Dermis microvascular lymphatic vessel endothelial cell (primary cell): Measurements from ENCODE around the gene CEMIP2. TPM values are rescaled to one million over a fixed set of nuclear protein-coding genes. Genes with fewer than 3 reads are reported as not detected.
"Not testable (repeated sequence)": the region's sequence is repeated elsewhere in the genome, so short reads cannot be mapped to it uniquely, and the experiment has no call there.

Experiments used
- DNase-seq, 2 donors: peaks; one replicate each; pipeline versions ENCODE4 v3.0.0 to v3.0.0-alpha.2; 2010; ENCODE audit warnings: low read depth in 2 of 2
- total RNA-seq: library from RNA; depleted of rRNA; stranded (reverse); fragments of >200 nt; gene quantifications from 2 replicates; pipeline ENCODE4 v1.2.1, GENCODE V29; 2014

Gene CEMIP2
- total RNA-seq, 1 donor from 2014 or later = 258 TPM

GRCh38 chr9:71680189-71680980, 87.9 kb downstream of the CEMIP2 start:
- peak in 1 of 2 donors; percentile 59 for DNase-seq

DNA sequence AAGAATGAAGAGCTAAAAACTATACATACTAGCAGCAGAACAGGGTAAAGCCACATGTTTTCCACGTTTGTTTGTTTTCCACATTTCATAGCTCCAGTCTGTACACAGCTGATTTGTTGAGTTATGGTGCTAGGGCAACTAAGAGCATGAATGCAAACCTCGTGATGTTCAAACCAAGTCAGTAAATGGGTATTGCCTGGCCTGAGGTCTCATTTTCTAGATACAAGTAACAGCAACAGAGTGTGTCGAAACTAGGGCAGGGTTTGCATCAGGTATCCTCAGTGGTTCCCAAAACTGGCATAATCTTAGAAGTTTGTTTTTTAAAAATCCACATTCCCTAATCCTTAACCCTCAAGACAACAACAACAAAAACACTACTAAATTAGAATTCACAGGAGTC, 89.3 kb downstream of the CEMIP2 start:
- no peak for DNase-seq

GRCh38 chr9:71677209-71677608, 91.1 kb downstream of the CEMIP2 start:
- DNase-seq = no peak

DNA sequence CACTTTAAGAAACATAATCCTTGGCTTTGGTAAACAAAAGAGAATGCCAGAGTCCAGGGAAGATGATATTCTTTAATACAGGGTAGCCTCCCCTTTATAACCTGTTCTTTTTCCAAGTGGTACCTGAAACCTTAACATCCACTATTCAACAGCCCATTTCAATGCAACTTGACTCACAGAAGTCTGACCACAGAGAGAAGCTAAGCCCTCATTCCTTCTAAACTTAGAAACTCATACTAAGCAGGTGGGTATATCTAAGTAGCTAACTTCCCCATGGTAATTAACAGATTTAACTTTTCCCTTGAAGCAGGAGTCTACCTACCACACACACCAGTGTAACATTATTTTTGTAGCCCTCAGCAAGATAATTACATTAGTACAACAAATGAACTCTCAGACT, 91.9 kb downstream of the CEMIP2 start:
- no peak for DNase-seq

DNA sequence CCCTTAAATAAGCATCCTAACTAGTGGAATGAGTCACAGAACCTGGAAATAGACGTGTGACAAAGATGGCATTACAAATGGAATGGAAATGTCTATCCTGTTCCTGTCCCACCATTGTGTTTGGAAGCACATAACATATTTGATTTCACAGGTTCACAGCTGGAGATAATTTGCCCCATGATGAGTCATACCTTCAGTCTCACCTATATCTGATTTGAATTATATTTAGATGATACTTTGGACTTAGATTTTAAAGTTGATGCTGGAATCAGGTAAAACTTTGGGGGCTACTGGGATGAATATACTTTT, 92.5 kb downstream of the CEMIP2 start:
- peak; percentile 53 to 68 for DNase-seq

DNA sequence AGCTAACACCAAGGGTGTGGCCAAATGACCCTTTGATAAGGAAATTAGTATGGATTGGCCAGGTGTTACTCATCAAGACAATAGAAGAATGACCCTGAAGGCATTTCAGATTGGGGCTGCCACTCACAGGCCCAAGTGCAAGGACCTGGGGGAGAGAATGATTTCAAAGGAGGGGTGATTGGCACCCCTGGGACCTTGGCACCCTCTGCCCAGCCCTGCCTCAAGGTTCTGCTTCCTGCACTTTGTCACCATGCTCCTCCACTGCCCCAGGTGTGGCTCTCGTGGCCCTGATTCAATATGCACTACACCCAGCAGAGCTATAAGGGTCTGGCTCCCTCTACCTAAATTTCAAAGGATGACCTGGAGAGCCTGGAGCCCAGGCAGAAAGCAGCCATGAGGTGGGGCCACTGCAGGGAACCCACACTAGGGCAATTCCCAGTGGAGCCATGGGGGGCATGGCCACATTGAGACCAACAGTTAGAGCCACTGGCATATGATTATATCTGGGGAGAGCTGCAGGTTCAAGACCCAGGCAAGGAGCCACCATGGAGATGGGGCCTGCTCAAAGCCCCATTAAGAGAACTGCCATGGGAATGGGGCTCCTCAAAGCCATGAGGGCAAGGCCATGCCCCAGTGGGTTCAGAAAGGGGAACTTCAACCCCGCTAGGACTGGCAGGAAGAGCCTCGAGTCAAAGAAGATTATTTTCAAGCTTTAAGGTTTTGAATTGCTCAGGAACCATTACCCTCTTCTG, 93.0 kb downstream of the CEMIP2 start:
- no peak for DNase-seq

DNA sequence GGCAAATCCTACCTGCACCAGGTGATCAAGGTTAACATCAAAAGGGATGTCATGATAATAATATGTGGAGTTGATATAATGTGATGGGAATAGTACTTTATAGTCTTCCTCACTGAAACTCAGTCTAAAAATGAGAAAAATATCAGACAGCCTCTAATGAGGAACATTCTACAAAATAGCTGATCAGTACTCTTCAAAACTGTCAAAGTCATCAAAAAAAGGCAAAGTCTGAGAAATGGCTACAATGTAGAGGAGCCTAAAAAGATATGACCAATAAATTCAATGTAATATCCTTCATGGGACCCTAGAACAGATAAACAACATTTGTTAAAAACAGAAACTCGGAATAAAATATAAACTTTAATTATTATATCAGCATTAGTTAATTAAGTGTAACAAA, 95.7 kb downstream of the CEMIP2 start:
- no peak for DNase-seq

GRCh38 chr9:71671289-71671688, 97.0 kb downstream of the CEMIP2 start:
- DNase-seq = no peak

- DNase-seq = no peak
Measured at GRCh38 chr9:71670121-71670520, 98.2 kb downstream of the CEMIP2 start.

DNA sequence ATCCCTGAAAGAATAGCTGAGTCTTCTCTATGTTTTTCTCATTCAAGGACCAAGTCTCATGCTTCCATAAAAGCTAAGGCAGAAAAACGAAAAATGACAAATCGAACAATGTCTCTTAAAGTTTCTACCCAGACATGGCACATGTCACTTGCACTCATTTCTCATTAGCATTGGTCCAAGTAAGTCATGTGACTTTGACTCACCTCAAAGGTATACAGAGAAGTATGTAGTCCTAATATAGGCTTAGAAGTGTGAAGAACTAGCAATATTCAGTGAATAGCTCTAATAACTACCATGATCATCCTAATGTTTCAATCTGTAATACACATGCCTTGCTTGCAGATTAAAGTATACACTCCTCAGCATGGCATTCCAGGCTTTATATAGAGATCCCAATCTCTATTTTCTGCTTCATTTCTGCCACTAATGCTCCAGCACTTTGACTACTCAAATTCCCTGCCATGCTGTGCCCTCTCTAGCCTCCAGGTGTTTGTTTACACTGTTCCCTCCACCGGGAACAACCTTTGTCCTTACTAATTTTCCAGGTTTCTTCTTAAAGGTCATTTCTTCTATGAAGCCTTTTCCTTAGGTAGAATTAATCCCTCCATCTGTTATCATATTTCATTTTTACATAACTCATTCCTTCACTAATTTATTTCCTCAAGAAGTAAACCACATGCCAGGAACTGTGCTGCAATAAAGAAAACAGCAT, 98.9 kb downstream of the CEMIP2 start:
- no peak for DNase-seq

DNA sequence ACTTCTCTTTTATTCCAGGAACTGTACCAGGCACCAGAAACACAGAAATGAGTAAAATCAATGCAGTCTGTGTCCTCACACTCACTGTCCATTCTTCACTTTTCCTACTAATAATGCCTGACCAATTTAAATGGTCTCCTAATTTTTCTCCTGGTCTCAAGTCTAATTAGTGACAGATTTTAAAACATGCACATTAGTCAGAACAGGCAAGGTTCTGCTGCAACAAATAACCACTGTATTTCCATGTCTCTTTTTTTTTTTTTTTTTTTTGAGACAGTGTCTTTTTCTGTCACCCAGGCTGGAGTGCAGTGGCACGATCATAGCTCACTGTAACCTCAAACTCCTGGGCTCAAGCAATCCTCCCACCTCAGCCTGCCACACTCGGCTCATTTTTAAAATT, 99.6 kb downstream of the CEMIP2 start:
- DNase-seq = no peak

DNA sequence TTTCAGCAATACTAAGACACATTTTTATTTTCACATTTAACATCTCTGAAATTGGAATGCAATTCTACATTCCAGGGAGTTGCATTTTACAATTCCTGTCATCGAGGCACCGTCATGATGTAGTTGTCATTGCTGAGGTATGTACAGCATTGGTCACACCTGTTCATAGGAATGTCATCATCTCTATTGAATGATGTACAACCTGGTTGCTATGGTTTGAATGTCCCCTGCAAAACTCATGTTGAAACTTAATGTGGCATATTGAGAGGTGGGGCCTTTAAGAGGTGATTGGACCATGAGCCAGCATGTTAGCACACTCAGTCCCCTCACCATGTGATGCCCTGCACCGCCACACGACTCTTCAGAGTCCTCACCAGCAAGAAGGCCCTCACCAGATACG, 103.1 kb downstream of the CEMIP2 start:
- DNase-seq = no peak

DNA sequence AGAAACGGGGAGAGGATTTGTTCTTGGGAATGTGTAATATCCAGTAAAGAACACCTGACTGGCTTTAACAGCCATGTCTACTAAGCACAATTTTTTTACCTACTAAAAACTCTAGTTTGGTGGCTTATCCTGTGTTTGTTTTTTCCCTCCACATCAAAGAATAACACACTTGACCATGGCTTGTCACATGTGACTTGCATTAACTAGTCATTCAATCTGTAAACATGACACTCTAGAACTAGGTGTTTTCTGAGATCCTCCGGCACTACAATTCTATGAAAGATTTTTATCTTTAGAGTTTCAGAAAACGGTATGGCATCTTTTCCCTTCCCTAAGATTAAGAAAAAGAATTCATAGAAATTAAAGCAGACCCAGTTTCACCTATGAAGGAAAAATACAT, 103.7 kb downstream of the CEMIP2 start:
- no peak for DNase-seq

DNA sequence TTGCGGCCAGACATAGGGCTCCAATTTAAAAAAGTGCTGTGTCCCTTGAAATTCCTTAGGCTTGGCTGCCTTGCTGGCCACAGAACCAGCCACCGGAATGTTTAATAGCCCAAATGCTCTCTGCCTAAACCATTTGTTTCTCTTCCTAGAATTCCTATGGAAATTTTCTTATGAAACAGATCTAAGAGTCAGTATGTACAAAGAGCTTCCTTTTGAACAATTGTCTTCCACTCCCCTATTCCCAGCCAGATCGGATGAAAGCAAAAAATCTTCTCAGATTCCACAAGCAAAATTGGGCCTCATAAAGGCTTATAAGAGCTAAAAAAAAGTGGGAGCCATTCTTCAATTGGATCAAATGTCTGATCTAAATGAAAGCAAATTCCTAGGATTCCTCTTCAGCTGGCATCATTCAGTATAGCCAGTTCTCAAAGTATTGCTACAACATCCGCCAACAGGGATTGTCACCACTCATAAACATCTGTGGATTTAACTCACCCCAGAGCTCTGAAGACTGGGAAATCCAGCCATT, 104.3 kb downstream of the CEMIP2 start:
- no peak for DNase-seq

DNA sequence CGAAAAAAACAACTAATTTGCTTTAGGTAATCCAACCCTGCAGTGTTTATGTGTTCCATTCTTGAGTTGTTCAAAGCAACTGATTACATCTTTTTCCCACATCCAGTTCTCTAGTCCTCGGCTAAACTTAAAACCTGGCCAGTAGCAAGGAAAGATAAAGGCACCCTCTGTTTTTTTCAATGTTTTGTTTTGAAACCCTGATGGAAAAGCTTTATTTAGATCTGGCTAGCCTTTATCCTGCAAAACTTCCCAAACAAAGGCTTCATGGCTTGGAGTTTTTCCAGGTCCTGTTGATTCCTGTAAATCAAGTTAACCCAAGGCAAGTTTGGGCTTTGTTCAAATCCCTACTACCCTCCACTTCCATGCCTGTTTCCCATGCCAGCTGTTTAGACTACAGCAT, 105.1 kb downstream of the CEMIP2 start:
- peak; percentile 30 to 52 for DNase-seq

GRCh38 chr9:71662082-71662481, 106.2 kb downstream of the CEMIP2 start:
- no peak for DNase-seq

GRCh38 chr9:71657276-71657675, 111.0 kb downstream of the CEMIP2 start:
- DNase-seq = not testable (repeated sequence)

DNA sequence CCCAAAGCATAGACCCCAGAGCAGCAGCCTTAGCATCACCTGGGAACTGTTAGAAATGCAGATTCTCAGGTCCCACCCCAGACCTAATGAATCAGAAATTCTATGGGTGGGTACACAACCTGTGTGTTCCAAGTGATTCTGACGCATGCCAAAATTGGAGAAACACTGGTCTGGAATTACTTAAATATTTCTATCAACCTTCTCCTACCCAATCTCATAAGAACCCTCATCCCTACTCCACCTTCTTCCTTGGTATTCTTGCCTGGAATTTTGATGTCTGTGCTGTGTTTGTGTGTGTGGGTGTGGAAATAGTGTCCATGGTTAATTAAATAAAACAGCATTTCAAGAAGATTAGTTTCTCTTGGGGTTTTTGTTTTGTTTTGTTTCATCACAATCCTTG, 111.8 kb downstream of the CEMIP2 start:
- DNase-seq = no peak

- DNase-seq = no peak
Measured at GRCh38 chr9:71655778-71656177, 112.5 kb downstream of the CEMIP2 start.

GRCh38 chr9:71655141-71655540, 113.2 kb downstream of the CEMIP2 start:
- DNase-seq = no peak

- DNase-seq = no peak
Measured at GRCh38 chr9:71652480-71652879, 115.8 kb downstream of the CEMIP2 start.

- no peak for DNase-seq
Measured at GRCh38 chr9:71648453-71648852, 119.9 kb downstream of the CEMIP2 start.
